Measurements from ENCODE around the gene RNASE11.
"Not testable (repeated sequence)": the region's sequence is repeated elsewhere in the genome, so short reads cannot be mapped to it uniquely, and the experiment has no call there.

The RNASE11 gene

GRCh38 chr14:20587489-20588154, at the start of gene RNASE11:
TSS of gene RNASE11 (minus strand) at chr14:20588001.
- DNase-seq = no peak

- DNase-seq = no peak
These were observed 45.3 kb upstream of the RNASE11 start for GRCh38 chr14:20632831-20633691.

- no peak for DNase-seq
These were observed 44.6 kb upstream of the RNASE11 start for GRCh38 chr14:20632448-20632830.

GRCh38 chr14:20631880-20632389, 44.1 kb upstream of the RNASE11 start:
- no peak for DNase-seq

- no peak for DNase-seq
These were observed 43.5 kb upstream of the RNASE11 start for GRCh38 chr14:20631023-20631879.

- no peak for DNase-seq
These were observed 42.7 kb upstream of the RNASE11 start for GRCh38 chr14:20630340-20631022.

GRCh38 chr14:20628063-20628854, 40.5 kb upstream of the RNASE11 start:
- DNase-seq = no peak

- no peak for DNase-seq
These were observed 39.7 kb upstream of the RNASE11 start for GRCh38 chr14:20627346-20628027.

- no peak for DNase-seq
These were observed 38.5 kb upstream of the RNASE11 start for GRCh38 chr14:20626274-20626673.

- no peak for DNase-seq
These were observed 36.8 kb upstream of the RNASE11 start for GRCh38 chr14:20624495-20625070.

GRCh38 chr14:20623798-20624197, 36.0 kb upstream of the RNASE11 start:
- no peak for DNase-seq

- no peak for DNase-seq
These were observed 35.1 kb upstream of the RNASE11 start for GRCh38 chr14:20622816-20623291.

- no peak for DNase-seq
These were observed 33.1 kb upstream of the RNASE11 start for GRCh38 chr14:20620798-20621478.

GRCh38 chr14:20619688-20620087, 31.9 kb upstream of the RNASE11 start:
- DNase-seq = not testable (repeated sequence)

GRCh38 chr14:20618271-20618749, 30.5 kb upstream of the RNASE11 start:
- no peak for DNase-seq

- DNase-seq = no peak
These were observed 29.6 kb upstream of the RNASE11 start for GRCh38 chr14:20617138-20618003.

- DNase-seq = no peak
These were observed 28.2 kb upstream of the RNASE11 start for GRCh38 chr14:20615996-20616395.

- DNase-seq = no peak
These were observed 26.4 kb upstream of the RNASE11 start for GRCh38 chr14:20614038-20614840.
